ENCODE data around the gene CUX1.

DNA sequence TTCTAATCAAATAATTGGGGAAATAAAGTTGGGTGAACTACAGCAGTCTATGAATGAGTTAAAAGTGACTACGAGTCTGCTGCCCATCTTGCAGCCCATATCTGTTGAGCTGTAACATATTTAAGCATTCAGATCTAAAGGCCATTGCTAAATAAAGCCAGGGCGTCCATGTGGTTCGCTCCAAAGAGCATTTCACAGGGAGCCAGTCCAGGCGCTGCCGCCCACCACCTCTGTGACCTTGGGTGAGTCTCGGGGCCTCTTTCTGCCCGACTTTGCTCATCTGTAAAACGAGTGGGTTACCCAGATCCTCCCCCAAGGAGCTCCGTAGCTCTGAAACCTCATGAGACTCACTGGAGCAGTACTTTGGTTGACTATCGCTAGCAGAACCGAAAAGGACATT, 223.1 kb downstream of the CUX1 start:
- TF ChIP-seq POLR2A (IDR thresholded peaks at IDR 0.05; ENCODE audit: low read depth, low read length) (no peak), TAF1 (IDR thresholded peaks at IDR 0.05; ENCODE audit: borderline replicate concordance, low read depth, low read length) (no peak)

Measured in GM12892 (cell line).